Endothelial cell of umbilical vein (primary cell): Measurements from ENCODE around the gene LRRK1. TPM values are rescaled to one million over a fixed set of nuclear protein-coding genes. Genes with fewer than 3 reads are reported as not detected.

Experiments used
- BruUV-seq: library from RNA; stranded (reverse); fragments of 400-500 nt; replicated peaks from 2 replicates; lab custom pipeline; 2021; lab: Mats Ljungman, UMichigan
- CTCF ChIA-PET: fragments of 300-600, 350-600 bp; sonication (Branson Sonifier 250); formaldehyde crosslinking; loops from one replicate; lab custom pipeline; 2021; ENCODE audit warnings: antibody characterized with exemption, inconsistent platforms; lab: Charles Lee
- POLR2A ChIA-PET: fragments of 300-600, 350-600 bp; sonication (Branson Sonifier 250); formaldehyde crosslinking; loops from one replicate; lab custom pipeline; 2021; ENCODE audit warnings: antibody characterized with exemption, inconsistent platforms; lab: Charles Lee
- DNase-seq: peaks from one replicate; pipeline ENCODE4 v3.0.0-alpha.2; 2011; ENCODE audit warnings: low read depth, low spot score
- FAIRE-seq: peaks from 2 replicates; lab custom pipeline; 2011; peaks lifted over from hg19 to GRCh38; lab: Jason Lieb, UNC
- H2AFZ ChIP-seq: 2 replicates; pipeline ENCODE4 v1.6.0; 2012; ENCODE audit warnings: low read depth, low read length, control low read depth, inconsistent platforms
- H3K27ac ChIP-seq: 2 replicates; pipeline ENCODE4 v1.5.1; 2011; ENCODE audit warnings: low read depth, mild to moderate bottlenecking, control low read depth, low read length, moderate library complexity; ENCODE audit not compliant: insufficient read depth
- H3K27me3 ChIP-seq, 2 experiments: 2 replicates each; pipeline versions ENCODE4 v1.6.0 to v1.6.1; 2011; ENCODE audit warnings: low read length in 2 of 2, mixed read lengths in 1 of 2; ENCODE audit not compliant: control insufficient read depth in 2 of 2, insufficient read depth in 2 of 2
- H3K36me3 ChIP-seq, 2 experiments: 2 replicates in 1 of 2; 3 replicates in 1 of 2; pipeline ENCODE4 v1.5.1; 2011; ENCODE audit warnings: low read length in 2 of 2, mild to moderate bottlenecking in 1 of 2, moderate library complexity in 1 of 2; ENCODE audit not compliant: control insufficient read depth in 2 of 2, insufficient read depth in 2 of 2; ENCODE audit errors: extremely low read depth in 1 of 2
- H3K4me1 ChIP-seq: 3 replicates; pipeline ENCODE4 v1.5.1; 2011; ENCODE audit warnings: mild to moderate bottlenecking, low read length; ENCODE audit not compliant: control insufficient read depth, insufficient read depth; ENCODE audit errors: extremely low read depth
- H3K4me2 ChIP-seq: 2 replicates; pipeline ENCODE4 v1.6.1; 2011; ENCODE audit warnings: low read length, control low read depth, mixed read lengths; ENCODE audit not compliant: insufficient read depth
- H3K4me3 ChIP-seq, 3 experiments: fragments of 200-600 bp in 1 of 3; sonication (generic), shearing (Covaris generic) in 1 of 3; replicated peaks in 1 of 3; 2 replicates each; pipeline ENCODE4 v1.5.1; 2011 to 2016; ENCODE audit warnings: control low read depth in 3 of 3, low read length in 3 of 3, mild to moderate bottlenecking in 2 of 3, inconsistent platforms in 1 of 3, low read depth in 1 of 3, moderate library complexity in 1 of 3; ENCODE audit not compliant: insufficient read depth in 1 of 3
- H3K79me2 ChIP-seq: 2 replicates; pipeline ENCODE4 v1.6.0; 2012; ENCODE audit warnings: low read length, inconsistent platforms; ENCODE audit not compliant: control insufficient read depth, insufficient read depth
- H3K9ac ChIP-seq: replicated peaks from 2 replicates; pipeline ENCODE3; 2011; ENCODE audit warnings: low read length, control low read depth; ENCODE audit not compliant: insufficient read depth; ENCODE audit errors: extremely low read depth
- H3K9me1 ChIP-seq: replicated peaks from 3 replicates; pipeline ENCODE4 v1.6.0; 2011; ENCODE audit warnings: mild to moderate bottlenecking, low read length; ENCODE audit not compliant: control insufficient read depth, insufficient read depth; ENCODE audit errors: extremely low read depth
- H3K9me3 ChIP-seq: replicated peaks from 2 replicates; pipeline ENCODE4 v1.5.1; 2012; ENCODE audit warnings: low read length, inconsistent platforms; ENCODE audit not compliant: control insufficient read depth, insufficient read depth
- H4K20me1 ChIP-seq: replicated peaks from 2 replicates; pipeline ENCODE3; 2011; ENCODE audit warnings: mild to moderate bottlenecking, low read length; ENCODE audit not compliant: control insufficient read depth, insufficient read depth; ENCODE audit errors: extremely low read depth
- EZH2 ChIP-seq: IDR thresholded peaks from 2 replicates; pipeline ENCODE4 v1.6.1; 2012; ENCODE audit warnings: borderline replicate concordance, low read depth, mild to moderate bottlenecking, moderate library complexity, low read length, inconsistent platforms; ENCODE audit not compliant: severe bottlenecking
- FOS ChIP-seq: IDR thresholded peaks from 2 replicates; pipeline ENCODE4 v1.6.1; 2011; ENCODE audit warnings: mild to moderate bottlenecking, low read length, moderate library complexity, borderline replicate concordance; ENCODE audit not compliant: insufficient read depth
- GATA2 ChIP-seq: IDR thresholded peaks from 2 replicates; pipeline ENCODE4 v1.7.0; 2011; ENCODE audit warnings: low read depth, mild to moderate bottlenecking, moderate library complexity, mixed read lengths, low read length; ENCODE audit not compliant: insufficient read length, insufficient read depth
- JUN ChIP-seq: IDR thresholded peaks from 2 replicates; pipeline ENCODE4 v1.6.1; 2011; ENCODE audit warnings: borderline replicate concordance, low read depth; ENCODE audit not compliant: insufficient read length, insufficient read depth
- MYC ChIP-seq: IDR thresholded peaks from one replicate; pipeline ENCODE4 v1.6.1; 2011; ENCODE audit warnings: mild to moderate bottlenecking, low read depth, low read length
- POLR2A ChIP-seq: IDR thresholded peaks from 2 replicates; pipeline ENCODE4 v1.6.1; 2012; ENCODE audit warnings: low read depth, mild to moderate bottlenecking, control low read depth, low read length
- POLR2AphosphoS5 ChIP-seq: IDR thresholded peaks from 2 replicates; pipeline ENCODE4 v1.6.1; 2012; ENCODE audit warnings: low read depth, mild to moderate bottlenecking, control low read depth, low read length, moderate library complexity; ENCODE audit not compliant: insufficient read depth
- dilution Hi-C: fragments of 300-500 bp; cut with MboI; formaldehyde crosslinking; loops from one replicate; pipeline ENCODE4 v1.15.0; 2019; ENCODE audit warnings: low sequenced_read_pairs; ENCODE audit not compliant: extremely low pct_ligation_motif_present
- intact Hi-C: fragments of 100-400 bp; cut with micrococcal nuclease; formaldehyde crosslinking; loops from one replicate; pipeline ENCODE4 v1.10.0; 2022
- polyA plus RNA-seq, 4 experiments: library from polyadenylated mRNA; depleted of rRNA in 3 of 4; stranded (reverse) in 3 of 4; unstranded in 1 of 4; fragments of >200 nt; gene quantifications; 2 replicates each; pipeline versions ENCODE4 v1.2.1 to v1.2.3, GENCODE V29; 2011 to 2012; ENCODE audit warnings: missing spikeins in 1 of 4
- total RNA-seq: library from RNA; stranded (reverse); gene quantifications from 2 replicates; pipeline ENCODE4 v1.2.3, GENCODE V29; 2021
- TF ChIP-seq, protein P1 (sequence below), 2 donors: IDR thresholded peaks; 1 replicate in 1 of 2; 2 replicates in 1 of 2; pipeline ENCODE4 v1.5.1; 2011; ENCODE audit warnings: low read length in 2 of 2, mild to moderate bottlenecking in 2 of 2, moderate library complexity in 2 of 2, control low read depth in 1 of 2, inconsistent platforms in 1 of 2, low read depth in 1 of 2; ENCODE audit not compliant: insufficient read depth in 1 of 2; ENCODE audit errors: extremely low read depth in 1 of 2
- TF ChIP-seq, protein P2 (sequence below): IDR thresholded peaks from 2 replicates; pipeline ENCODE4 v1.6.1; 2011; ENCODE audit not compliant: insufficient read depth, insufficient read length

The LRRK1 gene
- total and polyA plus RNA-seq, 2 donors (not counting 3 experiments of a cell fraction or from before 2014, with no cell fraction given): 11.0 to 22.1 TPM

DNA sequence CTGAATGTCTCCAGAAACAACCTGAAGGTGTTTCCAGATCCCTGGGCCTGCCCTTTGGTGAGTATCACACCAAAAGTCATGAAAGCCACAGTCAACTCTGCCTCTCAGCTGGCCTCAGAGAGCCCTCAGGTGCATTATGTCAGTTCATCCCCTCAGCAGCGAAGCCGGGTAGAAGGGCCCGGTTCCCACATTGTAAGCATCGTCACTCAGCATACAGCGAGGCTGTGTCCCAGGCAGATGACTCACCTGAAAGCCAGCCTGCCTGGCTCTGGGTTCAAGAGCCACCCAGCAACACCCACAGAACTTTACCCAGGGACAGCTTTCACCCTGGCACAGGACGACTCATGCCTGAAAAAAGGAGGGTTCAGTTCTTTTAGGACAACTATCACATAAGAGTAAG is 91.6 kb downstream of the LRRK1 start:
- intact Hi-C loops (loop anchor here (10.0 kb wide), 1 partner anchor 164 kb away; no protein-coding TSS in a partner anchor), dilution Hi-C loops (no loop called here)
- Histone ChIP-seq H4K20me1 (no peaks in the 10 kb centered on the region), H3K9ac (no peak overlapping the region), H3K79me2 (no peaks in the 10 kb centered on the region), H2AFZ (no peak overlapping the region), H3K9me1 (no peaks in the 10 kb centered on the region), H3K4me1 (peaks cover 6% of the 10 kb centered on the region), H3K4me2 (no peak overlapping the region), H3K9me3 (no peaks in the 10 kb centered on the region), H3K36me3 (peaks cover 0 to 8% of the 10 kb centered on the region in 2 experiments), H3K27me3 (no peaks in the 10 kb centered on the region), H3K27ac (no peak overlapping the region), H3K4me3 (no peak overlapping the region)
- CTCF ChIA-PET: interaction anchor here (3.5 to 7.2 kb wide), 2 partner anchors 10 to 93 kb away, joined by 34 to 371 read pairs; partner anchors contain the start of gene LRRK1
- TF ChIP-seq POLR2A (no peak), MYC (no peak), JUN (no peak), FOS (no peak), GATA2 (no peak), POLR2AphosphoS5 (no peak), EZH2 (no peak)
- TF ChIP-seq, protein P1, sequence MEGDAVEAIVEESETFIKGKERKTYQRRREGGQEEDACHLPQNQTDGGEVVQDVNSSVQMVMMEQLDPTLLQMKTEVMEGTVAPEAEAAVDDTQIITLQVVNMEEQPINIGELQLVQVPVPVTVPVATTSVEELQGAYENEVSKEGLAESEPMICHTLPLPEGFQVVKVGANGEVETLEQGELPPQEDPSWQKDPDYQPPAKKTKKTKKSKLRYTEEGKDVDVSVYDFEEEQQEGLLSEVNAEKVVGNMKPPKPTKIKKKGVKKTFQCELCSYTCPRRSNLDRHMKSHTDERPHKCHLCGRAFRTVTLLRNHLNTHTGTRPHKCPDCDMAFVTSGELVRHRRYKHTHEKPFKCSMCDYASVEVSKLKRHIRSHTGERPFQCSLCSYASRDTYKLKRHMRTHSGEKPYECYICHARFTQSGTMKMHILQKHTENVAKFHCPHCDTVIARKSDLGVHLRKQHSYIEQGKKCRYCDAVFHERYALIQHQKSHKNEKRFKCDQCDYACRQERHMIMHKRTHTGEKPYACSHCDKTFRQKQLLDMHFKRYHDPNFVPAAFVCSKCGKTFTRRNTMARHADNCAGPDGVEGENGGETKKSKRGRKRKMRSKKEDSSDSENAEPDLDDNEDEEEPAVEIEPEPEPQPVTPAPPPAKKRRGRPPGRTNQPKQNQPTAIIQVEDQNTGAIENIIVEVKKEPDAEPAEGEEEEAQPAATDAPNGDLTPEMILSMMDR (IDR thresholded peaks at IDR 0.05; ENCODE audit: extremely low read depth in 1 of 2, insufficient read depth in 1 of 2, low read depth in 1 of 2, low read length in 2 of 2): no peak
- TF ChIP-seq, protein P2, sequence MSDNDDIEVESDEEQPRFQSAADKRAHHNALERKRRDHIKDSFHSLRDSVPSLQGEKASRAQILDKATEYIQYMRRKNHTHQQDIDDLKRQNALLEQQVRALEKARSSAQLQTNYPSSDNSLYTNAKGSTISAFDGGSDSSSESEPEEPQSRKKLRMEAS: no peak
- no TSS peak for BruUV-seq
- no peak for DNase-seq
- POLR2A ChIA-PET: no interaction called here
- no peak for FAIRE-seq
